SKM-1 treated with dmso at 0.1 percent for 144 hours (cell line): Measurements from ENCODE around the gene MARCHF4.

ENCODE experiments used
- DNase-seq: peaks from one replicate; lab custom pipeline; 2025; ENCODE audit not compliant: unreplicated experiment; lab: John Stamatoyannopoulos, UW

Gene MARCHF4

GRCh38 chr2:216352653-216353270 lies 19.5 kb downstream of the MARCHF4 start:
- no peak for DNase-seq

GRCh38 chr2:216351172-216351925 lies 20.9 kb downstream of the MARCHF4 start:
- DNase-seq, result no peak

- DNase-seq, result no peak
These were observed 22.0 kb downstream of the MARCHF4 start for GRCh38 chr2:216350214-216350791.

- no peak for DNase-seq
These were observed 22.9 kb downstream of the MARCHF4 start for GRCh38 chr2:216349366-216349765.

- DNase-seq, result no peak
These were observed 23.5 kb downstream of the MARCHF4 start for GRCh38 chr2:216348756-216349308.

- no peak for DNase-seq
These were observed 25.5 kb downstream of the MARCHF4 start for GRCh38 chr2:216346781-216347180.

GRCh38 chr2:216345846-216346245 lies 26.4 kb downstream of the MARCHF4 start:
- DNase-seq, result no peak

GRCh38 chr2:216344950-216345300 lies 27.4 kb downstream of the MARCHF4 start:
- no peak for DNase-seq

- no peak for DNase-seq
These were observed 27.9 kb downstream of the MARCHF4 start for GRCh38 chr2:216344206-216344949.

GRCh38 chr2:216343221-216343980 lies 28.9 kb downstream of the MARCHF4 start:
- DNase-seq, result no peak

- DNase-seq, result no peak
These were observed 31.2 kb downstream of the MARCHF4 start for GRCh38 chr2:216341121-216341520.

GRCh38 chr2:216340280-216340631 lies 32.0 kb downstream of the MARCHF4 start:
- no peak for DNase-seq

GRCh38 chr2:216339456-216340279 lies 32.6 kb downstream of the MARCHF4 start:
- DNase-seq, result no peak

GRCh38 chr2:216335252-216335651 lies 37.0 kb downstream of the MARCHF4 start:
- DNase-seq, result no peak

- DNase-seq, result no peak
These were observed 43.9 kb downstream of the MARCHF4 start for GRCh38 chr2:216328347-216328746.

- DNase-seq, result no peak
These were observed 44.8 kb downstream of the MARCHF4 start for GRCh38 chr2:216327447-216327935.
